ENCODE results near the gene DCAF6. TPM values are rescaled to one million over a fixed set of nuclear protein-coding genes. Genes with fewer than 3 reads are reported as not detected.

DCAF6 gene
- total RNA-seq, 1 donor = 68.9 TPM

DNA sequence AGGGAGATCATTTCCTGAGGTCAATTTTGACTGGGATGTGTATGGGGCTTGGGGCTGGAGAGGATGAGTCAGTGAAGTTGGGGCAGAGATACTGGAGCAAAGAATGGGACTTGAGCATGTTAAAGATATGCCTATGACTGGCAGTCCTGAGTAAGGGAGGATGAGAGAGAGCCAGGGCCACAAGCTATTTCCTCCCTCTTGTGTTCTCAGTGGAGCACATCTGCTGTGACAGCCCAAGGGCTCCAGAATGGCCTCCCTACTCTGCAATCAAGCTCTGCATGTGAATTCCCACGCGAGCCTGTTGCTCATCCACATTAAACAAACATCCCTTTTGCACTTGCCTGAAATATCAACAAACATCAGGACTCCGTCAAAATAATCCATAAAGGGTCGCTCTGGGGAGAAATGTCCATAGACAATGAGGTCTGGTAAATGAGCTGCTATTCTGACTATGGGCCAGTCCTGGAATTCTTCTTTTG, 31.8 kb upstream of the DCAF6 start:
- no peak overlapping the region for H3K4me3 ChIP-seq (ENCODE audit: low read depth, low read length)
- TF ChIP-seq, protein P1, sequence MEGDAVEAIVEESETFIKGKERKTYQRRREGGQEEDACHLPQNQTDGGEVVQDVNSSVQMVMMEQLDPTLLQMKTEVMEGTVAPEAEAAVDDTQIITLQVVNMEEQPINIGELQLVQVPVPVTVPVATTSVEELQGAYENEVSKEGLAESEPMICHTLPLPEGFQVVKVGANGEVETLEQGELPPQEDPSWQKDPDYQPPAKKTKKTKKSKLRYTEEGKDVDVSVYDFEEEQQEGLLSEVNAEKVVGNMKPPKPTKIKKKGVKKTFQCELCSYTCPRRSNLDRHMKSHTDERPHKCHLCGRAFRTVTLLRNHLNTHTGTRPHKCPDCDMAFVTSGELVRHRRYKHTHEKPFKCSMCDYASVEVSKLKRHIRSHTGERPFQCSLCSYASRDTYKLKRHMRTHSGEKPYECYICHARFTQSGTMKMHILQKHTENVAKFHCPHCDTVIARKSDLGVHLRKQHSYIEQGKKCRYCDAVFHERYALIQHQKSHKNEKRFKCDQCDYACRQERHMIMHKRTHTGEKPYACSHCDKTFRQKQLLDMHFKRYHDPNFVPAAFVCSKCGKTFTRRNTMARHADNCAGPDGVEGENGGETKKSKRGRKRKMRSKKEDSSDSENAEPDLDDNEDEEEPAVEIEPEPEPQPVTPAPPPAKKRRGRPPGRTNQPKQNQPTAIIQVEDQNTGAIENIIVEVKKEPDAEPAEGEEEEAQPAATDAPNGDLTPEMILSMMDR (IDR thresholded peaks at IDR 0.05; ENCODE audit: insufficient read depth, low read length) = no peak

DNA sequence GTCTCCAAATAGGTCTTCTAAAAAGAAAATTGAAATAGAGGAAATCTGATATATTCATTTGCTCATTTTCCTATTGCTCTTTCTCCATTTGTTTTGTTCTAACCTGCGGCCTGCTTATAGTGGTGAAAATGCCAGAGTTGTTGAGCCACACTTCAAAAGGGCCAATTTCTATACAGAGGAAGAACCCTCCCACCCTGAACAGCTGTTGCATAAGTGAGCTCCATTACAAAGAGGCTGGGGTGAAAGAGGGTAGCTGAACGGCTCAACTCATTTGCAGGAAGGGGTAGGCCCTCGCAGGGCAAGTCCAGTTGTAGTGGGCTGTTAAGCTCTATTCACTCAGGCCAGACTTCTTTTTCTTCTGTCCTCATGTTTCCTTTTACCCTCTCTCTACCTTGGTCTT, 31.3 kb upstream of the DCAF6 start:
- TF ChIP-seq, protein P1 (IDR thresholded peaks at IDR 0.05; ENCODE audit: insufficient read depth, low read length) = no peak
- no peak overlapping the region for H3K4me3 ChIP-seq (ENCODE audit: low read depth, low read length)
- peak; percentile 11 for DNase-seq (ENCODE audit: low read depth)

More for the DNA sequence above, 31.8 kb upstream of the DCAF6 start:
- DNase-seq (ENCODE audit: low read depth) = peak; percentile 49

DNA sequence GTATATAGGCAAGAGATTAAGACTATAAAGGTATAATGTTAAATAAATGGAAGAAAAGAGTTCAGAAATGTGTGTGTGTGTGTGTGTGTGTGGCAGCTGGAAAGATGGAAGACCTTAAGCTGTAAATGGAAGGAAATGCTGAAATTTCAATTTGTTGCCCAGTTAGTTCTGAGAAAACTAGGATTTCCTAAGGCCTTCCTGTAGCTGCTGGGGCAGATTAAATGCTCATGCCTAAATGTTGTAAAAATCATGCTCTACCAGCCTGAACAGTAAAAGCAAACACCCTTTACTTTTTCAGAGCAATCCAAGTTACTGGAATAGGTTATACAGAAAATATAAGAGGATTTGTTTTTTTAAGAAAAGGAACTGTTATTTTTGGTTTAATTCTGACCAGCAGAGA, 30.8 kb upstream of the DCAF6 start:
- TF ChIP-seq, protein P1 (IDR thresholded peaks at IDR 0.05; ENCODE audit: insufficient read depth, low read length) = no peak
- H3K4me3 ChIP-seq (ENCODE audit: low read depth, low read length) = no peak overlapping the region
- DNase-seq (ENCODE audit: low read depth) = peak; percentile 16

DNA sequence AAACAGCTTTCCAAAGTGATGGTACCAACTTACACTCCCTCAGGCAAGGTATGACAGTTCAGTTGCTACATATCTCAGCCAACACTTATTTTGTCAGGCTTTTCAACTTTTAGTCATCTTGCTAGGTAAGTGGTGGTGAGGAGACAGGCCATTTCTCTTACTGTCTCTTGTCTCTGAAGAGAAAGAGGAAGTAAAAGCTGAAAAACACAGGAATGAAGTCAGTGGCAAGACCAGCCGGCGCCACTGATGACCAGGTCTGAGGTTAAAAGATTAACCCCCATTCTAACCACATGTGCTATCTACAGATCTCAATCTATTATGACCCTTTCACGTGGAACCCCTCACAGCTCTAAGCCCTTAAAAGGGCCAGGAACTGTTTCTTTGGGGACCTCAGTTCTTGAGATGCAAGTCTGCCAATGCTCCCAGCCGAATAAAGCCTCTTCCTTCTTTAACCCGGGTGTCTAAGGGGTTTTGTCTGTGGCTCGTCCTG, 26.7 kb upstream of the DCAF6 start:
- no peak for DNase-seq (ENCODE audit: low read depth)
- TF ChIP-seq, protein P1 (IDR thresholded peaks at IDR 0.05; ENCODE audit: insufficient read depth, low read length) = no peak
- no peak overlapping the region for H3K4me3 ChIP-seq (ENCODE audit: low read depth, low read length)

DNA sequence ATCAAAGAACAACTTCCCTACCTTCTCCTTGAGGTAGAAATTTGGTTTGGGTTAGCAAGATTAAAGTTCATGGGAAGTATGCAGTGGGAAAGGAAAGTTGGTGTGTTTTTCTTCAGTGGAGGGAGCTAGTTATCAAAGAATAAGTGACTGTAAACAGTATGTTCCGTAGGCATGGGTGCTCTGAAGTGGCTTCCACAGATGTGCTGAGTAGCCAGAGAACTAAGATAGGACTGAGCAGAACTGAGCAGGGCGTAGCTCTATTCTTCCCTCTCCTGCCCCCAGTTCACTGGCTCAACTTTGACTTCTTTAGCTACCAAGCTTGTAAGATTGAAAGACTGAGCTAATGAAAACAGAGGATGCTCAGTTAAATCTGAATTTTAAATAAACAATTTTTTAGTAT, 26.0 kb upstream of the DCAF6 start:
- TF ChIP-seq, protein P1 (IDR thresholded peaks at IDR 0.05; ENCODE audit: insufficient read depth, low read length) = no peak
- H3K4me3 ChIP-seq (ENCODE audit: low read depth, low read length) = no peak overlapping the region
- DNase-seq (ENCODE audit: low read depth) = no peak

DNA sequence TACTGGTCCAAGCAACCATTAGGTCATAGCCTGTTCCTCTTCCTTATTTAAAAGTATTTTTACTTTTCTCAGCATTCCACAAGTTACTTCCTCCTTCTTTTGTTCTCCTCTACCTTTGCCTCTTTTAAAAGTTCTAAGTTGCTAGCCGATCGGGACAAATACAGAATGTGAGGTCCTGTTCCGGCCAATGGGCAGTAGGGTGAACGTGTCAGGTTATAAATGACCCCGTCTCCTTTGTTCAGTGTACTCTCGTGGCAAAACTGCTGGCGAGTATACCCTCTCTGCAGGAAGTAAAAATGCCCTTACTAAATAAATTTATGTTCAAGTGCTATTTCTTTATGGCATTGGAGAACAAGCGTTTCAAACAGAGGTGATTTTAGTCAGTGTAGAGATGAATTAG, 25.1 kb upstream of the DCAF6 start:
- H3K4me3 ChIP-seq (ENCODE audit: low read depth, low read length) = no peak overlapping the region
- TF ChIP-seq, protein P1 (IDR thresholded peaks at IDR 0.05; ENCODE audit: insufficient read depth, low read length) = no peak
- no peak for DNase-seq (ENCODE audit: low read depth)

DNA sequence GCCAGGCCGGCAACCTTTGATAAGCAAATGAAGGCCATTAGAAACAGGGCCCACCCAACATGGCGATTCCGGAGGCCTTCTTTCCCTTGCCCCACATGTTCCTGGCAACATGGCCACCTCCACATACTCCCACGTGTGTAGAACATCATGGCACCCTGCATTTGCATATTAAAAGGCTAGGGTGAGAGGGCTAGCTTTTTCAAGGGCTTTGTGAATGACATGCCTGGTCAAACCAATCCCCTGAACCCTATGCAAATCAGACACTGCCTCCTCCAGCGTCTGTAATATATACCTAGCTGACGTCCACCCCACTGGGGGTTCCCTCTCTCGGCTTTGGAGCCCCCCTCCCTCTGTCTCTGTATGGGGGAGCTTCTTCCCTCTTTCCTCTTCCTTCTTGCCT, 24.2 kb upstream of the DCAF6 start:
- TF ChIP-seq, protein P1 (IDR thresholded peaks at IDR 0.05; ENCODE audit: insufficient read depth, low read length) = no peak
- no peak overlapping the region for H3K4me3 ChIP-seq (ENCODE audit: low read depth, low read length)
- no peak for DNase-seq (ENCODE audit: low read depth)

All from fibroblast of the aortic adventitia (primary cell).